OCI-LY1 (cell line): ENCODE results near the gene MYADML2.

Experiments used
- H2AFZ ChIP-seq: fragments of 200-600 bp; sonication (generic), shearing (Covaris generic); 2 replicates; pipeline ENCODE4 v1.6.0; 2014; ENCODE audit warnings: antibody characterized with exemption, mild to moderate bottlenecking, low read length
- H3F3A ChIP-seq: fragments of 200-600 bp; sonication (generic), shearing (Covaris generic); 2 replicates; pipeline ENCODE4 v1.6.0; 2014; ENCODE audit warnings: mild to moderate bottlenecking, antibody characterized with exemption, low read length, moderate library complexity; ENCODE audit not compliant: insufficient read depth
- H3K27ac ChIP-seq: fragments of 200-600 bp; sonication (generic); 2 replicates; pipeline ENCODE4 v1.5.1; 2014; ENCODE audit warnings: low read length, mixed run types, mild to moderate bottlenecking, low read depth; ENCODE audit not compliant: poor library complexity, severe bottlenecking
- H3K27me3 ChIP-seq: fragments of 200-600 bp; sonication (generic); 2 replicates; pipeline ENCODE4 v1.6.0; 2014; ENCODE audit warnings: antibody characterized with exemption, mild to moderate bottlenecking, low read length, moderate library complexity; ENCODE audit not compliant: insufficient read depth
- H3K36me3 ChIP-seq: fragments of 200-600 bp; sonication (generic); 2 replicates; pipeline ENCODE4 v1.6.1; 2014; ENCODE audit warnings: mild to moderate bottlenecking, antibody characterized with exemption, low read length, moderate library complexity, mixed read lengths; ENCODE audit not compliant: insufficient read depth
- H3K4me1 ChIP-seq: fragments of 200-600 bp; sonication (generic); 2 replicates; pipeline ENCODE4 v1.5.1; 2014; ENCODE audit warnings: mild to moderate bottlenecking, low read length, moderate library complexity; ENCODE audit not compliant: insufficient read depth, severe bottlenecking
- H3K4me2 ChIP-seq: fragments of 200-600 bp; sonication (generic), shearing (Covaris generic); 2 replicates; pipeline ENCODE4 v1.6.1; 2014; ENCODE audit warnings: low read length
- H3K4me3 ChIP-seq: fragments of 200-600 bp; sonication (generic); 2 replicates; pipeline ENCODE4 v1.5.1; 2014; ENCODE audit warnings: low read length, low read depth, mild to moderate bottlenecking, mixed read lengths; ENCODE audit not compliant: poor library complexity, severe bottlenecking
- H3K79me2 ChIP-seq: fragments of 200-600 bp; shearing (Covaris generic); 2 replicates; pipeline ENCODE4 v1.6.1; 2016; ENCODE audit warnings: mixed run types, low read length, mixed read lengths; ENCODE audit not compliant: insufficient read depth
- H3K9ac ChIP-seq: fragments of 200-600 bp; sonication (generic), shearing (Covaris generic); 2 replicates; pipeline ENCODE4 v1.6.1; 2014; ENCODE audit warnings: mild to moderate bottlenecking, low read length, mixed read lengths
- H3K9me2 ChIP-seq: fragments of 200-600 bp; sonication (generic), shearing (Covaris generic); 2 replicates; pipeline ENCODE4 v1.6.1; 2014; ENCODE audit warnings: low read depth, mild to moderate bottlenecking, low read length, mixed read lengths
- H3K9me3 ChIP-seq: fragments of 200-600 bp; shearing (Covaris generic); 2 replicates; pipeline ENCODE4 v1.6.1; 2014; ENCODE audit warnings: low read length, mixed read lengths
- H4K20me1 ChIP-seq: fragments of 200-600 bp; sonication (generic), shearing (Covaris generic); 2 replicates; pipeline ENCODE4 v1.6.0; 2016; ENCODE audit warnings: mild to moderate bottlenecking, low read length; ENCODE audit not compliant: insufficient read depth
- EZH2 ChIP-seq: fragments of 200-600 bp; sonication (generic), shearing (Covaris generic); IDR thresholded peaks from 2 replicates; pipeline ENCODE4 v1.8.0; 2017; ENCODE audit warnings: borderline replicate concordance, mixed run types, mild to moderate bottlenecking, antibody characterized with exemption, low read length, moderate library complexity, mixed read lengths
- TF ChIP-seq, protein P1 (sequence below): fragments of 200-600 bp; sonication (generic), shearing (Covaris generic); IDR thresholded peaks from 2 replicates; pipeline ENCODE4 v1.5.1; 2017; ENCODE audit warnings: mild to moderate bottlenecking, antibody characterized with exemption, low read length, moderate library complexity, mixed read lengths

The MYADML2 gene

DNA sequence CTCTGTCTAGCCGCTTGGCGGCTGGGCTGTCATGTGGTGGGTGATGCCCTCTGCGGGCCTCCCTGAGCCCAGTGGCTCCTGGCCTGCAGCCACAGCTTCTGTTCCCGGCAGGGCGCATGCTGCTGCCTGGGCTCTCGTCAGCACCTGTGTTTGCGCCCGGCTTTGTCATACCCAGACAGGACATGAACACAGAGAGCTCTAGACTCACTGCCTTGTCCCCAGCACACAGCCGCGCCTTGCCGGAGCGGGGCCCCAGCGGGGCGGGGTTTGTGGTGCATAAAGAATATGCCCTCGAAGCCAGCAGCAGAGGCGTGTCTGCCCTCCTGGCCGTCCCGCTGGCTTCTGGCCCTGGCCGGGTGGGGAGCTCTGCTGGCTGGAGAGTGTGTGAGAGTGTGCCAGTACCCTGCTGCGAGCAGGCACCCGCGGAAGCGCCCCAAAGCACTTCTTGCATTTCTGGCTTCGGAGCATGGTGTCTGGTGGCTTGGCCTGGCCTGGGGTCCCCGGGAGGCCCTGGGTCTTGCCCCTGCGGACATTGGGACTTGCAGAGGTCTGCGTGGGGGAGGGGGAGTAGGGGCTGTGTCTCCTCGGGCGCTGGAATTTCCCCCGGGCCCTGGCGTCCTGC lies 44.8 kb upstream of the MYADML2 start:
- Histone ChIP-seq H3K9me2 (no peaks in the 10 kb centered on the region), H3K36me3 (peaks cover 2% of the 10 kb centered on the region; the same call in 1 of the 2 replicates), H3K27me3 (no peaks in the 10 kb centered on the region), H2AFZ (no peak overlapping the region), H3F3A (no peaks in the 10 kb centered on the region), H3K27ac (no peak overlapping the region), H3K4me2 (no peak overlapping the region), H3K79me2 (no peaks in the 10 kb centered on the region), H4K20me1 (no peaks in the 10 kb centered on the region), H3K4me3 (no peak overlapping the region), H3K9me3 (no peaks in the 10 kb centered on the region), H3K4me1 (no peaks in the 10 kb centered on the region), H3K9ac (no peak overlapping the region)
- TF ChIP-seq EZH2: no peak
- TF ChIP-seq, protein P1, sequence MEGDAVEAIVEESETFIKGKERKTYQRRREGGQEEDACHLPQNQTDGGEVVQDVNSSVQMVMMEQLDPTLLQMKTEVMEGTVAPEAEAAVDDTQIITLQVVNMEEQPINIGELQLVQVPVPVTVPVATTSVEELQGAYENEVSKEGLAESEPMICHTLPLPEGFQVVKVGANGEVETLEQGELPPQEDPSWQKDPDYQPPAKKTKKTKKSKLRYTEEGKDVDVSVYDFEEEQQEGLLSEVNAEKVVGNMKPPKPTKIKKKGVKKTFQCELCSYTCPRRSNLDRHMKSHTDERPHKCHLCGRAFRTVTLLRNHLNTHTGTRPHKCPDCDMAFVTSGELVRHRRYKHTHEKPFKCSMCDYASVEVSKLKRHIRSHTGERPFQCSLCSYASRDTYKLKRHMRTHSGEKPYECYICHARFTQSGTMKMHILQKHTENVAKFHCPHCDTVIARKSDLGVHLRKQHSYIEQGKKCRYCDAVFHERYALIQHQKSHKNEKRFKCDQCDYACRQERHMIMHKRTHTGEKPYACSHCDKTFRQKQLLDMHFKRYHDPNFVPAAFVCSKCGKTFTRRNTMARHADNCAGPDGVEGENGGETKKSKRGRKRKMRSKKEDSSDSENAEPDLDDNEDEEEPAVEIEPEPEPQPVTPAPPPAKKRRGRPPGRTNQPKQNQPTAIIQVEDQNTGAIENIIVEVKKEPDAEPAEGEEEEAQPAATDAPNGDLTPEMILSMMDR: no peak

DNA sequence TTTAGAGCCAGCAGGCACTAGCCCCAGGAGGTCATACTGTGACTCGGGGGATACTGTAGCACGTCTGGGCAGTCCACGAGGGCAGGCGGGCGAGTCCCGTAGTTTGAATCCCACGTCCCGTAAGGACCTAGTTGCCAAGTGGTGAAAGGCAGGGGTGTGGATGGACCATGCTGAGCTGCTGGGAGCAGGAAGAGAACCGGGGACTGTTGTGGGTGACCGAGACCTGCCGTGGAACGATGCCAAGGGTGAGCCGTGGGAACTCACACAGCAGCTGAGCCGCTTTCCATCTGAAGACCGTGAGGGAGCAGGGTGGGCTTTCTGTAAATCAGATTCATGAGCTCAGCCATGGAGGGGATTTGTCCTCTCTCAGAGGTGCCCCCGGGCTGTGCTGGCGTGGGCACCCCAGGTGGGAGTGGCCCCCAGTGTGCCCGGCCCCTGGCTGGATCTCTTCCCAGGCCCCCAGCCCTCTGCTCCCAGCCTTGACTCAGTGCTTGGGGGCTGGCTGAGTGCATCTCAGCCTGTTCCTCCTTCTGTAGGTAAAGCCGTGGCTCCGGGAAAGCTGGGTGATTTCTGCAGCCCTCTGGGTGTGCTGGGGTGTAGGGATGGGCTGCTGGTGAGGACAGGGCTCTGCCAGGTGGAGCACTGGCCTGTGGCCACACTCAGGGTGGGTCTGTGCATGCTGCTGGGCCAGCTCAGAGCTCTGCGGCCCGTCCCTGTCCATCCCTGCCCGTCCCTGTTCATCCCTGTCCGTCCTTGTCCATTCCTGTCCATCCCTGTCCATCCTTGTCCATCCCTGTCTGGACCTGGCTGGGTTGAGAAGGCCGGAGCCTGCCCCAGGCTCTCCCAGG lies 44.0 kb upstream of the MYADML2 start:
- Histone ChIP-seq H3K4me2 (no peak overlapping the region), H3K27me3 (no peaks in the 10 kb centered on the region), H3K79me2 (no peaks in the 10 kb centered on the region), H3K9me2 (no peaks in the 10 kb centered on the region), H3F3A (no peaks in the 10 kb centered on the region), H3K4me1 (no peaks in the 10 kb centered on the region), H3K27ac (no peak overlapping the region), H2AFZ (no peak overlapping the region), H3K4me3 (no peak overlapping the region), H3K36me3 (peaks cover 5% of the 10 kb centered on the region; the same call in 1 of the 2 replicates), H3K9ac (no peak overlapping the region), H3K9me3 (no peaks in the 10 kb centered on the region), H4K20me1 (no peaks in the 10 kb centered on the region)
- TF ChIP-seq, protein P1: no peak
- no peak for TF ChIP-seq EZH2

DNA sequence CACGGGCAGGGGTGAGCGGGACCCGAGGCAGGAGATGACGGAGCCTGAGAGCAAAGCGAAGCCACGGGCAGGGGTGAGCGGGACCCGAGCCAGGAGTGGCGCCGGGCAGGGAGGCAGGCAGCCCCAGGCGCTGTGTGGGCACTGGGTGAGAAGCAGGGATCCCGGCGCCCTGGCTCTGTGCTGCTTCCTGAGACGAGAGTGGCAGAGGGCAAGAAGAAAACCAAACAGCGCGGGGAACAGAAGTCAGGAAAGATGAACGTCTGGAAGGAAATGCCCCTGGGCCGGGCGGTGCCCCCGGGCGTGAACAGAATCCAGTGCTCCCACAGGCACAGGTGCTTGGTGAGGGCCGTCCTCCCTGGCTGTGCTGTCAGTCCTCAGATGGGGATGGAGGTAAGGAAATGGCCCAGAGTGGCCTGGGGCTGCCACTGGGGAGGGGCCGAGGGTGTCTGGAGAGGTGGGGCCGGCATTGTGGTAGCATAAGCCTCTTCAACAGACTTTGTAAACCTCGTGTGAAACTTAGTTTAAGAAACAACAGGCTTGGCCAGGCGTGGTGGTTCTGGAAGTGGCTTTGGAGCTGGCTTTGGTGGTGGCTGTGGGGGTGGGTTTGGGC lies 40.2 kb upstream of the MYADML2 start:
- H2AFZ ChIP-seq: no peak overlapping the region
- no peaks in the 10 kb centered on the region for H3K4me1 ChIP-seq
- H3K9ac ChIP-seq: no peak overlapping the region
- no peaks in the 10 kb centered on the region for H3K9me2 ChIP-seq
- peaks cover 30% of the 10 kb centered on the region for H3K36me3 ChIP-seq
- TF ChIP-seq, protein P1: no peak
- TF ChIP-seq EZH2: no peak
- no peaks in the 10 kb centered on the region for H3K9me3 ChIP-seq
- no peaks in the 10 kb centered on the region for H3K79me2 ChIP-seq
- no peaks in the 10 kb centered on the region for H3F3A ChIP-seq
- H3K4me3 ChIP-seq: no peak overlapping the region
- no peak overlapping the region for H3K27ac ChIP-seq
- H4K20me1 ChIP-seq: no peaks in the 10 kb centered on the region
- H3K27me3 ChIP-seq: no peaks in the 10 kb centered on the region
- no peak overlapping the region for H3K4me2 ChIP-seq
